ENCODE data around the gene NME3.

The NME3 gene

GRCh38 chr16:1791256-1791942 lies 20.1 kb upstream of the NME3 start:
- no CpG with 5 or more reads among the region's 53 CpGs for WGBS, 2 donors (ENCODE audit: extremely low coverage in 2 of 2, insufficient read length in 2 of 2, insufficient replicate concordance in 1 of 2)
- Histone ChIP-seq H3K18ac (ENCODE audit: low read length) (no peak overlapping the region), H3K14ac (ENCODE audit: low read length) (no peak overlapping the region), H4K91ac (ENCODE audit: low read depth, low read length, poor library complexity) (no peak overlapping the region), H4K8ac (ENCODE audit: low read depth, low read length) (peak overlapping the region; percentile 65), H3K23ac (ENCODE audit: low read depth, low read length, poor library complexity) (no peak overlapping the region), H3K27me3 (ENCODE audit: control insufficient read depth in 3 of 3, insufficient read depth in 3 of 3, low read depth in 1 of 3, low read length in 3 of 3) (no peaks in the 10 kb centered on the region), H3K4me2 (ENCODE audit: insufficient read depth, low read length, poor library complexity, severe bottlenecking) (no peak overlapping the region), H2AFZ (ENCODE audit: low read length) (no peak overlapping the region), H3K9me3 (replicated peaks in 1 of 2; ENCODE audit: control insufficient read depth in 2 of 2, insufficient read depth in 1 of 2, low read depth in 1 of 2, low read length in 2 of 2) (no peaks in the 10 kb centered on the region), H3K36me3 (replicated peaks in 1 of 2; ENCODE audit: control insufficient read depth in 2 of 2, insufficient read depth in 2 of 2, low read length in 2 of 2) (peaks cover 22 to 47% of the 10 kb centered on the region in 2 donors), H3K4ac (ENCODE audit: low read length) (no peak overlapping the region), H3K4me3 (ENCODE audit: low read length in 2 of 2) (no peak overlapping the region), H3K79me1 (ENCODE audit: low read depth, low read length) (peaks cover 24% of the 10 kb centered on the region), H3K27ac (replicated peaks; ENCODE audit: low read length) (no peak overlapping the region), H2BK120ac (ENCODE audit: low read depth, low read length) (no peak overlapping the region), H2BK5ac (ENCODE audit: low read length) (no peak overlapping the region), H3K4me1 (ENCODE audit: control insufficient read depth in 2 of 2, insufficient read depth in 1 of 2, low read depth in 1 of 2, low read length in 2 of 2) (no peaks in the 10 kb centered on the region), H2BK15ac (ENCODE audit: low read length) (no peak overlapping the region), H2BK12ac (ENCODE audit: low read length) (no peak overlapping the region), H2AK5ac (ENCODE audit: low read depth, low read length) (no peak overlapping the region), H3K9ac (ENCODE audit: low read depth, low read length, poor library complexity) (peak overlapping the region; percentile 4)
- no peak for DNase-seq (ENCODE audit: low spot score)

DNA sequence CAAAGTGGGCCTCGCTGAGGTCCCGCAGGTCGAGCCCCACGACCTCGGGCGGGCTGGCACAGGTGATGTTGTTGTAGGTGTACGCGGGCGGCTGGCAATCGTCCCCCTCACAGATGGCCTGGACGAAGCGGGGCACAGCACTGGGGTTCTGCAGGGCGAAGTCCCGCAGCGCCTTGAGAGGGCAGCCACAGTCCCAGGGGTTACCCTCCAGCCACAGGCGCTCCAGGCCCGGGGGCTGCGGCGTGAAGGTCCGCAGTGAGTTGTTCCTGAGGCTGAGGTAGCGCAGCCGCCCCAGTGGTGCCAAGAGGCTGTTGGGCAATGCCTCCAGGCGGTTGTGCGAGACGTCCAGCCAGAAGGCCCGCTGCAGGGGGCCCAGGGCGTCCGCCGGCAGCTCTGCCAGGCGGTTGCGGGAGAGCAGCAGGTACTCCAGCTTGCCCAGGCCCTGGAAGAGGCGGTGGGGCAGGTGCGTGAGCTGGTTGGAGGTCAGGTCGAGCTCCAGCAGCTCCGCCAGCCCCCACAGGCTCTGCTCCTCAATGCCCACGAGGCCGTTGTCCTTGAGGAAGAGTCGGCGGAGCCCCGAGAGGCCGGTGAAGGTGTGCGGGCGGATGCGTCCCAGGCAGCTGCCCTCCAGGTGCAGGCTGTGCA lies 19.4 kb upstream of the NME3 start:
- Histone ChIP-seq H2AFZ (ENCODE audit: low read length) (no peak overlapping the region), H3K4me2 (ENCODE audit: insufficient read depth, low read length, poor library complexity, severe bottlenecking) (no peak overlapping the region), H3K36me3 (replicated peaks in 1 of 2; ENCODE audit: control insufficient read depth in 2 of 2, insufficient read depth in 2 of 2, low read length in 2 of 2) (peaks cover 25 to 54% of the 10 kb centered on the region in 2 donors), H4K91ac (ENCODE audit: low read depth, low read length, poor library complexity) (no peak overlapping the region), H3K4me1 (ENCODE audit: control insufficient read depth in 2 of 2, insufficient read depth in 1 of 2, low read depth in 1 of 2, low read length in 2 of 2) (no peaks in the 10 kb centered on the region), H3K9ac (ENCODE audit: low read depth, low read length, poor library complexity) (no peak overlapping the region), H2AK5ac (ENCODE audit: low read depth, low read length) (no peak overlapping the region), H2BK5ac (ENCODE audit: low read length) (no peak overlapping the region), H3K27me3 (ENCODE audit: control insufficient read depth in 3 of 3, insufficient read depth in 3 of 3, low read depth in 1 of 3, low read length in 3 of 3) (no peaks in the 10 kb centered on the region), H3K79me1 (ENCODE audit: low read depth, low read length) (peaks cover 30% of the 10 kb centered on the region), H3K27ac (replicated peaks; ENCODE audit: low read length) (no peak overlapping the region), H2BK12ac (ENCODE audit: low read length) (no peak overlapping the region), H4K8ac (ENCODE audit: low read depth, low read length) (peak overlapping the region; percentile 65), H2BK15ac (ENCODE audit: low read length) (no peak overlapping the region), H3K4ac (ENCODE audit: low read length) (no peak overlapping the region), H3K23ac (ENCODE audit: low read depth, low read length, poor library complexity) (peak overlapping the region; percentile 31), H3K9me3 (replicated peaks in 1 of 2; ENCODE audit: control insufficient read depth in 2 of 2, insufficient read depth in 1 of 2, low read depth in 1 of 2, low read length in 2 of 2) (no peaks in the 10 kb centered on the region), H3K18ac (ENCODE audit: low read length) (no peak overlapping the region), H3K14ac (ENCODE audit: low read length) (no peak overlapping the region), H2BK120ac (ENCODE audit: low read depth, low read length) (no peak overlapping the region), H3K4me3 (ENCODE audit: low read length in 2 of 2) (no peak overlapping the region)
- no CpG with 5 or more reads among the region's 44 CpGs for WGBS, 2 donors (ENCODE audit: extremely low coverage in 2 of 2, insufficient read length in 2 of 2, insufficient replicate concordance in 1 of 2)
- no peak for DNase-seq (ENCODE audit: low spot score)

- no peak overlapping the region for H3K14ac ChIP-seq (ENCODE audit: low read length)
- H3K27me3 ChIP-seq (ENCODE audit: control insufficient read depth in 3 of 3, insufficient read depth in 3 of 3, low read depth in 1 of 3, low read length in 3 of 3), result no peaks in the 10 kb centered on the region
- no peak overlapping the region for H4K91ac ChIP-seq (ENCODE audit: low read depth, low read length, poor library complexity)
- no peak overlapping the region for H3K18ac ChIP-seq (ENCODE audit: low read length)
- no peak overlapping the region for H3K4me3 ChIP-seq (ENCODE audit: low read length in 2 of 2)
- H2BK15ac ChIP-seq (ENCODE audit: low read length), result no peak overlapping the region
- peaks cover 32% of the 10 kb centered on the region for H3K79me1 ChIP-seq (ENCODE audit: low read depth, low read length)
- no CpG with 5 or more reads among the region's 15 CpGs for WGBS, 2 donors (ENCODE audit: extremely low coverage in 2 of 2, insufficient read length in 2 of 2, insufficient replicate concordance in 1 of 2)
- H3K23ac ChIP-seq (ENCODE audit: low read depth, low read length, poor library complexity), result peak overlapping the region; percentile 31
- no peak overlapping the region for H3K9ac ChIP-seq (ENCODE audit: low read depth, low read length, poor library complexity)
- no peak overlapping the region for H3K4me2 ChIP-seq (ENCODE audit: insufficient read depth, low read length, poor library complexity, severe bottlenecking)
- no peak overlapping the region for H4K8ac ChIP-seq (ENCODE audit: low read depth, low read length)
- H3K36me3 ChIP-seq (replicated peaks in 1 of 2; ENCODE audit: control insufficient read depth in 2 of 2, insufficient read depth in 2 of 2, low read length in 2 of 2), result peaks cover 28 to 59% of the 10 kb centered on the region in 2 donors
- no peak overlapping the region for H2AK5ac ChIP-seq (ENCODE audit: low read depth, low read length)
- no peak overlapping the region for H2BK12ac ChIP-seq (ENCODE audit: low read length)
- H3K27ac ChIP-seq (replicated peaks; ENCODE audit: low read length), result no peak overlapping the region
- no peaks in the 10 kb centered on the region for H3K9me3 ChIP-seq (replicated peaks in 1 of 2; ENCODE audit: control insufficient read depth in 2 of 2, insufficient read depth in 1 of 2, low read depth in 1 of 2, low read length in 2 of 2)
- H3K4me1 ChIP-seq (ENCODE audit: control insufficient read depth in 2 of 2, insufficient read depth in 1 of 2, low read depth in 1 of 2, low read length in 2 of 2), result no peaks in the 10 kb centered on the region
- no peak for DNase-seq (ENCODE audit: low spot score)
- H2BK5ac ChIP-seq (ENCODE audit: low read length), result no peak overlapping the region
- no peak overlapping the region for H2BK120ac ChIP-seq (ENCODE audit: low read depth, low read length)
- H2AFZ ChIP-seq (ENCODE audit: low read length), result no peak overlapping the region
- no peak overlapping the region for H3K4ac ChIP-seq (ENCODE audit: low read length)
Observed at GRCh38 chr16:1790261-1790610, 18.9 kb upstream of the NME3 start.

- Histone ChIP-seq H3K36me3 (replicated peaks in 1 of 2; ENCODE audit: control insufficient read depth in 2 of 2, insufficient read depth in 2 of 2, low read length in 2 of 2) (peaks cover 31 to 64% of the 10 kb centered on the region in 2 donors), H3K4me1 (ENCODE audit: control insufficient read depth in 2 of 2, insufficient read depth in 1 of 2, low read depth in 1 of 2, low read length in 2 of 2) (no peaks in the 10 kb centered on the region), H3K9ac (ENCODE audit: low read depth, low read length, poor library complexity) (no peak overlapping the region), H3K79me1 (ENCODE audit: low read depth, low read length) (peaks cover 33% of the 10 kb centered on the region), H2BK15ac (ENCODE audit: low read length) (no peak overlapping the region), H3K9me3 (replicated peaks in 1 of 2; ENCODE audit: control insufficient read depth in 2 of 2, insufficient read depth in 1 of 2, low read depth in 1 of 2, low read length in 2 of 2) (no peaks in the 10 kb centered on the region), H4K8ac (ENCODE audit: low read depth, low read length) (no peak overlapping the region), H2BK120ac (ENCODE audit: low read depth, low read length) (no peak overlapping the region), H3K4me3 (ENCODE audit: low read length in 2 of 2) (no peak overlapping the region), H3K23ac (ENCODE audit: low read depth, low read length, poor library complexity) (no peak overlapping the region), H2AFZ (ENCODE audit: low read length) (no peak overlapping the region), H3K14ac (ENCODE audit: low read length) (no peak overlapping the region), H3K27me3 (ENCODE audit: control insufficient read depth in 3 of 3, insufficient read depth in 3 of 3, low read depth in 1 of 3, low read length in 3 of 3) (no peaks in the 10 kb centered on the region), H2AK5ac (ENCODE audit: low read depth, low read length) (no peak overlapping the region), H2BK5ac (ENCODE audit: low read length) (no peak overlapping the region), H3K4me2 (ENCODE audit: insufficient read depth, low read length, poor library complexity, severe bottlenecking) (no peak overlapping the region), H3K4ac (ENCODE audit: low read length) (no peak overlapping the region), H3K18ac (ENCODE audit: low read length) (no peak overlapping the region), H3K27ac (replicated peaks; ENCODE audit: low read length) (no peak overlapping the region), H4K91ac (ENCODE audit: low read depth, low read length, poor library complexity) (no peak overlapping the region), H2BK12ac (ENCODE audit: low read length) (no peak overlapping the region)
- DNase-seq (ENCODE audit: low spot score), result no peak
- no CpG with 5 or more reads among the region's 25 CpGs for WGBS, 2 donors (ENCODE audit: extremely low coverage in 2 of 2, insufficient read length in 2 of 2, insufficient replicate concordance in 1 of 2)
Observed at GRCh38 chr16:1789643-1790045, 18.3 kb upstream of the NME3 start.

Measured in neuronal stem cell (in vitro differentiated cells).